ENCODE data around the gene NAALADL1. TPM values are rescaled to one million over a fixed set of nuclear protein-coding genes. Genes with fewer than 3 reads are reported as not detected.
A peak's percentile ranks its signal among the peaks of the same experiment; 100 is the strongest.
"Not testable (repeated sequence)": the region's sequence is repeated elsewhere in the genome, so short reads cannot be mapped to it uniquely, and the experiment has no call there.

The NAALADL1 gene
- total RNA-seq, 2 donors from 2014 or later: 6.0 to 18.9 TPM

DNA sequence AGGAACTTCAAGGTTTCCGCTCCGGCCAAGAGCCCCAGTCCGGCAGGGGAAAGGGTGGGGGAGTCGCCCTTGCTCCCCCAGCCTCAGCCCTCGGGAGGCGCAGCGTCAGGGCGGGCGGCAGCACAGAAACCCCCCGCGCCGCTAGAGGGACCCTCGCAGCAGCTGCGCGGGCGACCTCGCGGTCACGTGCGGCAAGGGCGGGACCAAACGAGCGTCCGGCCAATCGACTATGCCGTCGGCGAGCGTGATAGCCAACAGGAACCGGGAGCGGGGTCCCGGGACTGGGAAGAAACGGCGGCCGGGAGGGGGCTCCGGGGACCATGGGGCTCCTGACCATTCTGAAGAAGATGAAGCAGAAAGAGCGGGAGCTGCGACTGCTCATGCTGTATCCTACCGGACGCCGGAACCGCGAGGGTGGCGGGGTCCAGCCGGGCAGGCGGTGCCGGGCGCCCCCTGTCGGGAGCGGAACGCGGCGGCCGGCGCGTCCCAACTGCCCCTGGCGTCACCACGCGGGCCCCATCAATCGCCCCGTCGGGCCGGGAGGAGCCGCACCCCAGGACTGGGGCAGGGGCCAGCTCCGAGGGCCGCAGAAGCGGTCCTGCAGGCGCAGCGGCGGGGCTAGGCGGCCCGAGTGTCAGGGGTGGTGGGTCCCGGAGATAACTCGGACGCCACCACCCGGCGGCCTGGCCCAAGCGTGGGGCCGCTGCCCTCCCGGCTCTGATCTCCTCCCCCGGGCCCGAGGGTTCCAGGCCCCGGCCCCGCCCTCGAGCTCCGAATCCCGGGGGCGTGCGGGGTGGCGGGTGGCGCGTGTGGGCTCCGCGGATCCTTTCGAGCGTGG lies 44.2 kb downstream of the NAALADL1 start, which contains the start of gene ARL2:
TSS of gene ARL2 (plus strand) at position 273 of the 838 bp plus-strand sequence. CDS start at position 321, 48 bp downstream.
- Histone ChIP-seq H3K9me3 (no peaks in the 10 kb centered on the region), H3K4me1 (peaks cover 0 to 27% of the 10 kb centered on the region in 2 donors), H3K36me3 (peaks cover 6% of the 10 kb centered on the region), H3K27me3 (no peaks in the 10 kb centered on the region), H3K27ac (peak within 1 kb of the TSS; percentile 97 to 100), H3K4me3 (peak within 1 kb of the TSS; percentile 65 to 85)
- peak; percentile 90 for DNase-seq (ENCODE audit: low spot score)
- TF ChIP-seq CTCF (IDR thresholded peaks at IDR 0.05): peak; percentile 86 to 87

DNA sequence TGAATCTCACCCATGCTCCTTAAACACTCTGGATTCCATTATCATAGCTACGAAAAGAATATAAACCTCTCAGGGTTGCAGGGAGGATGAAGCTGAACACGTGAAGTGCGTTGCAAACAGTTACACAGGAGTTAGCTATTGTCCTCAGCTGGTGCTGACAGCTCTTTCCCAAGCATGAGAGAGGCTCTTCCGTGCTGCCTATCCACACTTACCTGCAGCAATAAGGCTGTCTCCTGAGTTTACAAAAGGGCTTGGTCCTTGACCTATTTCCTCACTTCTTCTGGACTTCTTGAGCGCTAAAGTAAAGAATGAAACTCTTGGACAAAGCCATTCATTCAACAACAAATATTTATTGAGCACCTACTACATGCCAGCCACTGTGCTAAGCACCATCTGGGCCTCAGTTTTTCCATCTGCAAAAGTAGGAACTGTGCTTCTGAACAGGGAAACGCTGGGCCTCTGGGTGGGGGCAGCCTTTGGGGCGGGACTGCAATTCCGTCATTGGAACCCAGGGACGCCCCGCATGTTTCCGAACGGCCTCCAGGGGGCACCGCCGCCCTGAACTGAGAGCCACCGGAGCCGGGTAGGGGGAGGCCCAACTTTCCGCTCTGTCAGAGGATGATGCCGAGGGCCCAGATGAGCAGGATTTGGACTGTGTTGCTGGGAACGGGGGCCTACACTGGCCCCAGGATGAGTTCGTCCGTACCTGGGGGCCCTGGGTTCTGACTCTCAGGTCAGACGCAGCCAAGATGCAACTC lies 45.0 kb downstream of the NAALADL1 start:
- Histone ChIP-seq H3K4me1 (peaks cover 0 to 27% of the 10 kb centered on the region in 2 donors), H3K4me3 (peak overlapping the region; percentile 65 to 85), H3K27ac (peak overlapping the region; percentile 97 to 100), H3K9me3 (no peaks in the 10 kb centered on the region), H3K27me3 (no peaks in the 10 kb centered on the region), H3K36me3 (no peaks in the 10 kb centered on the region)
- peak; percentile 68 to 70 for TF ChIP-seq CTCF (IDR thresholded peaks at IDR 0.05)
- peak; percentile 96 for DNase-seq (ENCODE audit: low spot score)

DNA sequence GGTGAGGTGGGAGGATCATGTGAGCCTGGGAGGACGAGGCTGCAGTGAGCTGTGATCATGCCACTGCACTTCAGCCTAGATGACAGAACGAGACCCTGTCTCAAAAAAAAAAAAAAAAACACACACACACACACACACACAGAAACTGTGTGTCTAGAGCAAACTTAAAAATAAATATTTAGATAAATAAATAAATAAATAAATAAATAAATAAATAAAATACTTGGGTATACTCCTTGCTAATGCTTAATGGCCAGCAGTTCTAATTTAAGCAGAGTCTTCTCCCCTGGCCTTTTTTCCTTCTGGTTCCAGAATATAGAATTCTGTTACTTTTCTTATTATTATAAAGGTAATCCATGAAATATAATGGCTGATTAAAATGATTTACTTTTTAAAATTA lies 49.5 kb downstream of the NAALADL1 start:
- H3K27me3 ChIP-seq: no peaks in the 10 kb centered on the region
- peaks cover 0 to 7% of the 10 kb centered on the region in 2 donors for H3K4me1 ChIP-seq
- H3K4me3 ChIP-seq: no peak overlapping the region
- DNase-seq (ENCODE audit: low spot score): no peak
- no peak overlapping the region for H3K27ac ChIP-seq
- H3K36me3 ChIP-seq: no peaks in the 10 kb centered on the region
- no peak for TF ChIP-seq CTCF (IDR thresholded peaks at IDR 0.05)
- H3K9me3 ChIP-seq: no peaks in the 10 kb centered on the region

DNA sequence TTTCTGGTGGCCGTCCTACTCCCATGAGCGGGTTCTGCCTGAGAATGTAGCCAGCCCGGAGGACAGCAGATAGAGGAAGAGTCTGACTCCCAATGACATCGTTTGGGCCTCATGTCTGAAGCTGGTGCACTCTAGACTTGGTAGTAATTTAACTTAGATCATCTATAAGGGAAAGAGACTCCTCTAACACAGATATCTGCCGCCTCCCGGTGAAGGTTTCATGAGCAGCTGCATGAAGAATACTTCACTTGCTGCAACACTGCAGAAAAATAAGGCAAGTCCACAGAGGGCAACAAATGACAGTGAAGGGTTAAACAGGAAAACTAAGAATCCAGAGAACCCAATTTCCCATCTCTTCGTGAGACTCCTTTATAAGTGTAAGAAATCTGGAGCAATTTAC lies 50.3 kb downstream of the NAALADL1 start:
- Histone ChIP-seq H3K4me3 (no peak overlapping the region), H3K36me3 (no peaks in the 10 kb centered on the region), H3K27ac (no peak overlapping the region), H3K4me1 (peaks cover 0 to 3% of the 10 kb centered on the region in 2 donors), H3K9me3 (no peaks in the 10 kb centered on the region), H3K27me3 (no peaks in the 10 kb centered on the region)
- no peak for DNase-seq (ENCODE audit: low spot score)
- TF ChIP-seq CTCF (IDR thresholded peaks at IDR 0.05): no peak

DNA sequence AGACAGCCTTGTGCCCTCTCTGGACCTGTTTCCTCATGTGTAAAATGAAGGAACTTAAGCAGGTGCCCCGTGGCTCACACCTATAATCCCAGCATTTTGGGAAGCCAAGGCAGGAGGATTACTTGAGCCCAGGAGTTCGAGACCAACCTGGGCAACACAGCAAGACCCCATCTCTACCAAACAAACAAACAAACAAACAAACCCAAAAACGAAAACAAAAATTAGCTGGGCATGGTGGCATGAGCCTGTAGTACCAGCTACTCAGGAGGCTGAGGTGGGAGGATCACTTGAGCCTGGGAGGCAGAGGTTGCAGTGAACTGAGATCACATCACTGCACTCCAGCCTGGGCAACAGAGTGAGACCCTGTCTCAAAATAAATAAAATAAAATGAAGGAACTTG lies 54.4 kb downstream of the NAALADL1 start:
- H3K4me3 ChIP-seq; H3K27ac ChIP-seq; H3K36me3 ChIP-seq; DNase-seq (ENCODE audit: low spot score); H3K9me3 ChIP-seq; H3K27me3 ChIP-seq; H3K4me1 ChIP-seq: not testable (repeated sequence)

- Histone ChIP-seq H3K4me1 (no peaks in the 10 kb centered on the region), H3K36me3 (no peaks in the 10 kb centered on the region), H3K4me3 (no peak overlapping the region), H3K27me3 (no peaks in the 10 kb centered on the region), H3K27ac (no peak overlapping the region), H3K9me3 (no peaks in the 10 kb centered on the region)
- no peak for TF ChIP-seq CTCF (IDR thresholded peaks at IDR 0.05)
- DNase-seq (ENCODE audit: low spot score): no peak
These were observed 55.1 kb downstream of the NAALADL1 start for GRCh38 chr11:65003282-65003681.
